RKO (cell line): ENCODE results near the gene AEBP1.

ENCODE experiments used
- DNase-seq: peaks from one replicate; pipeline ENCODE4 v3.0.0-alpha.2; 2016; ENCODE audit warnings: low spot score

AEBP1 gene

DNA sequence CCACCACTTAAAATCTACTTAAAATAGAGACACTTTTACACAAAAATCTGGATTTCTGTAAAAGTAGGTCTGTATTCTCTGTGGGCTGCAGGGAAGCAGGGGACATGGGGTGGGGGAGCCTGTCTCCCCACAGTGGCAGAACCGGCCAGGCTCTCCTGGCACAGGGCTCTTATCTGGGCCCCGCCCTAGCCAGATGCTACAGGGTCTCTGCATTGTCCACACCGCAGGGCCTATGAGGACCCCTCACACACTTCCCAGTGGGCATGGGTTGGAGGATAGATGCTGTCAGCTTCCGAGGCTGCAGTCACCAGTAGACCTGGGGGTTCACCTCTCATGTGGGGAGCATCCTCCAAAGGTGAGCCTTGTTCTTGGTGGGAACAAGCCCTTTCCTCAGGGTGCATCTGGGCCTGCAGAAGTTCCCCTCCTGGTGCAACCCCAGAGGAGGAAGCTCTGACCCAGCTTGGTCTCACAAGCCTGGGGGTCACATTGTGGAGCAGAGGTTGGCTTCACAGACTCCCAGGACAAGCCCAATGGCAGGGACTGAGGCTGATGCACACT, 52.4 kb downstream of the AEBP1 start:
- DNase-seq: no peak

- DNase-seq: no peak
Measured at GRCh38 chr7:44157116-44158080, 53.3 kb downstream of the AEBP1 start.

DNA sequence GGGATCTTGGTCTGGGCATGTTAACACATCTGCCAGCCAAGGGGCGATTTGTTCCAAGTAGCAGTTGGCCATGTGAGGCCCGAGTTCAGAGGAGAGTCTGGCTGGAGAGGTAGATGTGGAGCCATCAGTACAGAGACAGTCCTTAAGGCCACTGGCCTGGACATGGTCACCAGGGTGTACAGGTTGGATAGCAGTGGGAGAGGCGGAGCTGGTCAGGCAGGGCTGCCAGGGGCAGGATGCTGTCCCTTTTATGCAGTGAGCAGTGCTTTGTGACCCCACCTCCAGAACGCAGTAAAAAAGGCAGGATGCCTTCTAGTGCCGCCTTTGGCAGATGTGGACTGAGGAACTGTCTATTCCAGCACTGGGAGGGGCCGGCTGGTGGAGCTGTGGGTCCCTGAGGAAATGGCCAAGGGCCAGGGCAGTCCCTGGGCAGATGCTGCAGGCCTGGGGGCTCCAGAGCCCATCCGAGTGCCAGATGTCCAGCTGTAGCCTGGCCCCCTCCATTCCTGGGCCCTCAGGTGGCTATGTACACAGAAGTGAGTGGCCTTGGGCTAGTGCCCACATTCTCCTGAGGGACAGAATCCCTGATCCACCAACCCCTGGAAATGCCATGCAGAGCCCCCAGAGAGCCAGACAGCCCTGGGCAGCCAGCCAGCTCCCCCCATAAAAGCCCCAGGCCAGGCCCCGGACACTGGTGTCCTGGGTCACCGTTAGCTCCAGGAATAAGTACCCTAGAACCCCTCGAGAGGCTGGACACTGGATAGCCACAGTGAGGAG, 54.1 kb downstream of the AEBP1 start:
- no peak for DNase-seq

DNA sequence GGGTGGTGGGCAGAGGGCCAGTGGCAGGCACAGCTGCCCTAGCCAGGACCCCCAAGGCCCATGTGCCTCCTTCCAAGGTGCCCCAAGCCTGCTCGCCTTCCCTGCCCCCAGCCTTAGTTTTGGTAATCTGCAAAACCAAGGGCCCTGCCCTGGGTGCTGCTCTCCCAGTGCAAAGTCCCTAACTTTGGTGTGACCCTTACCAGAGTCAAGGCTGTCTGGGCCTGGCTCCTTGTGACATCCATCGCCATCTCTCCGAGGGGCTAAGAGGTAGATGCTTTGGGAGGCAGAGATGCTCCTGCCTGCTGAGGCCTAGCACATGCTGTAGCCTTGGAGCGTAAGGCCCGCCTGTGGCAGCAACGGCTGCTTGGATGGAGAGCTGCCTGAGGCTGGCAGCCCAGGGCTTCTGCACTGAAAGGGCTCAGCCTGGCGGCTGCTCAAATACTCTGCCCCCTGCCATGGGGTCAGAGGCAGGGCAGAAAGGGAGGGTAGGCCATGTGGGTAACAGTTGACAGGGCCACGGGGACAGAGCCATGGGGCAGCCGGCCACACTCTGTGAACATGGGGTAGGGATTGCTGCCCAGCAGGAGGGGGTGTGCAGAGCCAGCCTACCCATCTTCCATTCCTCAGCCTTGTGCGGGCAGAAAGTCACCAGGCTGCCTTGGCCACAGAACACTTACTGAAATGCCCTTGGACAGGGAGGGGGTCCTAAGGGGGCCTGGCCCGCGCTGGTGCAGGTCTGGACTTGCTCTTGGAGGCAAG, 54.9 kb downstream of the AEBP1 start:
- DNase-seq: no peak

DNA sequence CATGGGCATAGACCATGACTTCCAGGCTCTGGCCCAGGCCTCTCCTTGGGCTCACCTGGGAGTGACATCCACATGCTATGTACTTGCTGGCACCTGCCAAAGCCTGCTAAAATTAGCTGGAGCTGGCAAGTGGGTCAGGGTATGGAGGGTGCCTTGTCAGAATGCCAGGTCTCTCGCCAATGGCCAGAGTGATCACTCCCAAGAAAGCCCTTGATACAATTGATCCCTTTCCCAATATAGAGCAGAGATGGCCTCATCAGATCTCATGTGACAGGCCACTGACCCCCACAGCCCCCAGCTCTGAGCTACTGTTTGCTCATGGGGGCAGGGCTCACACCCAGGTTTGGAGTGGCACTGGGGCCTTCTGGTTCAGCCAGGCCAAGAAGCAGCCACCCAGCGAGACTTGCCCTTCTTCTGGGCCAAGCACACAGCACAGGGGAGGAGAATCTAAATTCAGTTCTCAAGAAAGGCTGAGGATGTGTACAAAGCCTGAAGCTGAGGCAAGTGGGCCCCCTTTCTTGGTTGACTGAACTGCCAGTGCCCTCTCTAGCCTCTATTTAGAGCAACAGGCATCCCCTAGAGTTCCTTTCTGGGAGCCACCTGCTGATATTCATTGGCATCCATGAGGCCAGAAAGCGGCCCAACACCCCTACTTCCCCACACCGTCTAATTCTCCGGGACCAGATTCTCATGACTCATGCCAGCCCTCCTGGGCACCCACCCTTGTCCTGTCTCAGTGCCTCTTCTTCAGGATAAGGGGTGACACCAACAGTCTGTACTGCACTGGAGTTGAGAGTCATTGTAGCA, 55.9 kb downstream of the AEBP1 start:
- DNase-seq: no peak

- DNase-seq: no peak
Measured at GRCh38 chr7:44161371-44161770, 57.2 kb downstream of the AEBP1 start.

- no peak for DNase-seq
Measured at GRCh38 chr7:44162179-44162578, 58.0 kb downstream of the AEBP1 start.

DNA sequence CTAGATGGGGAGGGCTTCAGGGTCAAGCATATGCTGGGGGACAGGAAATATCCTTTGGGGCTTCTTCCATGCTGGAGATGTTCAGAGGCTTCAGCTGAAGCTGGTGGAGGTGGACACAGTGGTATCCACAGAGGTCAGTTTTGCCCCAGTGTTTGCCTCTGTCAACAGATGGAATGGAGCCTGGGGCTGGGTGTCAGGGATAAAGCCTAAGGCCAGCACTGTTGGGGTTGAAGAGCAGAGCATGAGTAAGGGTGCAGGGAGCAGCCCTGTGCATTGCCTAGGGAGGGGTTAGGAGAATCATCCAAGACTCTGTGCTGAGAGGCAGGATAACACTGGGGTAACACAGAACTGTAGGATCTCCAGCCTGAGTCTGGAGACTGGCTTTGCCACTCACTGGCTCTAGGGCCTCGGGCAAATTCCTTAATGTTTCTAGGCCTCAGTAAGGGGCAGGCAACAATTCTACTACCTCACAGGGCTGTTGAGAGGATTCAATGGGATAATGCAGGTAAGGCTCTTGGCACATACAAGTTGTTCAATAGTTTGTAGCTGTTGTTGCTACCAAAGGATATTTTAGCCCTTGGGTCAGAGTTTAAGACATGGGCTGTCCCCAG, 58.7 kb downstream of the AEBP1 start:
- no peak for DNase-seq

DNA sequence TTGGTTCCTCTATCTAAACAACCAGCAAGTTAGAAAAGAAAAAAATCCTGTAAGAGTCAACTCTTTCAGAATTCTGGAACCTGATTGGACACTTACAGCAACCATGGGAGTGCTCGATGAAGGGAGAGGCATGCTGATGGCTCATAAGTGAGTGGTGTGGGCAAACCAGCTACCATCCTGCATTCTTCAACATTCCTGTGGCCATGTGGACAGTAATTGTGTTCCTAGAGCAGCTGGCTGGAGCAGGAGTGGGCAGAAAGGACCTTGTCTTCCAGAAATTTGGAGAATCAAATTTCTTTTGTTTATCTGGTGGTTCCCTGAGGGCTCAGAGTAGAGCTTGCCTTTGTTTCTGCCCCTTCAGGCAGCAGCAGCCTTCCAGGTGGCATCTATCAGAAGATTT, 59.4 kb downstream of the AEBP1 start:
- no peak for DNase-seq
